Stimulated activated CD8-positive, alpha-beta memory T cell treated with anti-CD3 and anti-CD28 coated beads, Interleukin-15, amount 100 ng/mL, for 4 hours (primary cell): ENCODE results near the gene ZNF493.

Source experiments
- DNase-seq, 2 donors: peaks; one replicate each; pipeline ENCODE4 v3.0.0-alpha.2; 2020; ENCODE audit warnings: low read depth in 2 of 2

ZNF493 gene

GRCh38 chr19:21462540-21462939, 65.6 kb downstream of the ZNF493 start:
- DNase-seq: no peak

GRCh38 chr19:21463449-21464105, 66.6 kb downstream of the ZNF493 start:
- no peak for DNase-seq

DNA sequence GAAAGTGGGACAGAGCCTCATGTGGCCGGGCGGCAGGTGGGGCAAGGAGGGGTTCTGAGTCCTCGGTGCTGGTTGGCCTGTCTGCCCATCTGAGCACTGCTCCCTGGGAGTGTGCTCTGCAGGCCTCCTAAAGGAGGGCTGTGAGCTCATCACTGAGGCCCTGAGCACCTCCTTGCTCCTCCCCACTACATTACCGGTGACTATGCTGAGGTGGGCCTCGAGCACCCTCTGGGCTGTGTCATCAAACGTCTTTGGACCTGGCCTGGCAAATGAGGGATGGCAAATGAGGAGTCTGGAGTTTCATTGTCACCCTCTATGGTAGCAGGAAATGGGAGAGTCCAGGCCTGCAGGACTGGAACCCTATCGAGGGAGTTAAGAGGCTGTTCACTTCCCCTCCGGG, 69.7 kb downstream of the ZNF493 start:
- no peak for DNase-seq

- no peak for DNase-seq
Observed at GRCh38 chr19:21468791-21469190, 71.9 kb downstream of the ZNF493 start.

DNA sequence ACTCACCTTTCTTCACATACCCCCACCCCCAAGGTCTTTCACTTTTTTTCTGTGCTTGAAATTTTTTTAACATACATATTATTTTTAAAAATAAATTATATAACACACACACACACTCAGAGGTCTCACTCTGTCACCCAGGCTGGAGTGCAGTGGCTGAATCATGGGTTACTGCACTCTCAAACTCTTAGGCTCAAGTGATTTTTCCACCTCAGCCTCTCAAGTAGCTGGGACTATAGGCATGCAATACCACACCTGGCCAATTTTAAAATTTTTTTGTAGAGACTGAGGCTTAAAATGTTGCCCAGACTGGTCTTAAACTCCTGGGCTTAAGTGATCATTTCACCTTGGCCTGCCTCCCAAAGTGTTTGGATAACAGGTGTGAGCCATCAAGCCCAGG, 75.6 kb downstream of the ZNF493 start:
- no peak for DNase-seq

DNA sequence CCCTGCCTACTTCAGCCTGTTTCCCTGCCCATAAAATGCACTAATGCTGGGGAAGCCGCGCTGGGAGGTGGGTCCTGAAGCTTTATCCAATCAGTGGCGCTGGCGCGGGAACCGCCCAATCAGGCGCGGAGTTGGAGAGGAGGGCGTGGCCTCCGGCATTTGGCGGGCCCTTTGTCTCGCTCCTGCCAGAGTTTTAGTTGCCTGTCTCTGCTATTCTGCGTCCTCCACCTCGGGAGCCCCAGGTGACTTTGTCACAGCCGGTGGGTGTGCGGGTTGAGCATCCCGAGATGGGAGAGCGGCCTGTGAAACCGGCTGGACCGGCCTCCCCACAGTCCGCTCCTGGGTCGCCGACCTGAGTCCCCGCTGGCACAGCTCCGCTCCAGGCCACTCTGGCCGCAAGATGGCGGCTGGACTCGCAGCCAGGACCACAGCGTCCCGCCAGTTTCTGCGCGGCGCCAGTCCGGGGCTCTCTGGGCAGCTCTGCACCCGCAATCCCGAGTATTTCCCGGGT, 77.8 kb downstream of the ZNF493 start:
- DNase-seq: peak; percentile 29 to 44
